Right kidney (tissue), 1 donor: ENCODE data around the gene OSBP2.

Source experiments
- DNase-seq: peaks from one replicate; pipeline ENCODE4 v3.0.0-alpha.2; 2016

Gene OSBP2

GRCh38 chr22:30869667-30870395, 175.2 kb downstream of the OSBP2 start:
- no peak for DNase-seq

- DNase-seq: no peak
These were observed 176.0 kb downstream of the OSBP2 start for GRCh38 chr22:30870451-30871345.

- no peak for DNase-seq
These were observed 177.0 kb downstream of the OSBP2 start for GRCh38 chr22:30871391-30872284.

GRCh38 chr22:30872285-30873041, 177.8 kb downstream of the OSBP2 start:
- no peak for DNase-seq

- DNase-seq: no peak
These were observed 178.5 kb downstream of the OSBP2 start for GRCh38 chr22:30873086-30873650.

- no peak for DNase-seq
These were observed 179.0 kb downstream of the OSBP2 start for GRCh38 chr22:30873661-30874060.

GRCh38 chr22:30874431-30875370, 180.0 kb downstream of the OSBP2 start:
- DNase-seq: no peak

GRCh38 chr22:30875481-30876215, 181.0 kb downstream of the OSBP2 start:
- no peak for DNase-seq

GRCh38 chr22:30876221-30876751, 181.6 kb downstream of the OSBP2 start:
- no peak for DNase-seq

- DNase-seq: no peak
These were observed 182.4 kb downstream of the OSBP2 start for GRCh38 chr22:30876915-30877553.

- no peak for DNase-seq
These were observed 183.2 kb downstream of the OSBP2 start for GRCh38 chr22:30877662-30878515.

GRCh38 chr22:30878516-30879414, 184.1 kb downstream of the OSBP2 start:
- no peak for DNase-seq

- DNase-seq: no peak
These were observed 184.7 kb downstream of the OSBP2 start for GRCh38 chr22:30879415-30879797.

GRCh38 chr22:30880181-30880601, 185.5 kb downstream of the OSBP2 start:
- DNase-seq: no peak

GRCh38 chr22:30880847-30881246, 186.2 kb downstream of the OSBP2 start:
- DNase-seq: no peak

- DNase-seq: no peak
These were observed 186.9 kb downstream of the OSBP2 start for GRCh38 chr22:30881361-30882183.
